ENCODE results near the gene RPIA. TPM values are rescaled to one million over a fixed set of nuclear protein-coding genes. Genes with fewer than 3 reads are reported as not detected.

RPIA gene
- total and polyA plus RNA-seq, 2 of the 13 experiments (the other 11 are each of a cell fraction or from before 2014, with no cell fraction given): 13.3 to 23.9 TPM

DNA sequence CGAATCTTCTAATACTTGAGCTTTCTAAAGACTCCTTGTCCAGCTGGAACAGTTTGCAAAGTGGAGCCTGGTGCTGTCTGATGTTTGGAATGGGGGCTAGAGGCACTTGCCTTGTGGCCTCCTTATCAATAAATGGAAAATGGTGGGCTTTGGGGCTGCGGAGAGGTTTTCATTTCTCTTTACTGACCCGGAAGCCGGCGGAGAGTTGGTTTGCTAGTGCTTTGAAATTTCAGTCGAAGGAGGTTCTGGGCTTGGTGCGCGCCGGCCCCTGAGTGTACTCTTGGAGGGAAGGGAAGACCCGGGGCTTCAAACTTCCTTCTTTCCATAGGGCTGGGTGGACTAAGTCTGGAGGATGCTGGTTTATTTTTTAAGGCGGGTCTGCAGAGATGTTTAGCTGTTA is 714 bp downstream of the RPIA start:
- ATAC-seq (peak; percentile 3), FAIRE-seq (no peak), DNase-seq (ENCODE audit: low spot score) (peak; percentile 32)
- Histone ChIP-seq H3K27ac (ENCODE audit: extremely low read length, insufficient read depth, low read length) (peak overlapping the region; percentile 61), H4K20me1 (ENCODE audit: insufficient read depth, low read length) (no peaks in the 10 kb centered on the region), H2AFZ (ENCODE audit: low read length) (peak overlapping the region; percentile 94), H3K4me3 (replicated peaks in 1 of 3; ENCODE audit: insufficient read depth in 1 of 3, low read depth in 2 of 3, low read length in 3 of 3) (peak overlapping the region; percentile 87 to 89 (median 88)), H3K79me2 (ENCODE audit: insufficient read depth, low read length) (peaks cover 72% of the 10 kb centered on the region), H3K36me3 (replicated peaks in 1 of 2; ENCODE audit: control insufficient read depth in 1 of 2, insufficient read depth in 2 of 2, low read length in 2 of 2) (no peaks in the 10 kb centered on the region), H3K9ac (ENCODE audit: insufficient read depth, low read depth, low read length) (peak overlapping the region; percentile 85), H3K4me2 (ENCODE audit: low read depth, low read length) (peak overlapping the region; percentile 99), H3K4me1 (ENCODE audit: insufficient read depth, low read length) (peaks cover 52% of the 10 kb centered on the region), H3K27me3 (ENCODE audit: control insufficient read depth in 1 of 2, insufficient read depth in 2 of 2, low read length in 2 of 2) (no peaks in the 10 kb centered on the region; a peak in 1 of 5 replicates), H3K9me3 (ENCODE audit: low read length) (no peaks in the 10 kb centered on the region)
- in situ Hi-C loops (cut with HindIII; ENCODE audit: extremely low pct_ligation_motif_present, low pct_unique_long_range_greater_than_20kb) (no loop called here), intact Hi-C loops (cut with micrococcal nuclease; ENCODE audit: unreplicated experiment) (no loop called here)
- POLR2A ChIA-PET: interaction anchor here (0.6 to 2.9 kb wide), 7 partner anchors 10 to 65 kb away, joined by 3 to 24 read pairs (median 4); no protein-coding TSS in a partner anchor
- CTCF ChIA-PET (ENCODE audit: low intra/inter-chr PET ratio, low total read pairs): interaction anchor here (1.0 kb wide), 1 partner anchor 101 kb away, joined by 4 read pairs; no protein-coding TSS in a partner anchor
- no TSS peak for BruUV-seq (replicated peaks)
- TF ChIP-seq RFXAP (CRISPR knock-in tag; IDR thresholded peaks at IDR 0.05; ENCODE audit: borderline replicate concordance) (no peak), ZSCAN25 (CRISPR knock-in tag; IDR thresholded peaks at IDR 0.05) (no peak), ZNF878 (CRISPR knock-in tag; IDR thresholded peaks at IDR 0.05) (peak; percentile 4; the same call in 1 of the 2 replicates), ZUFSP (CRISPR knock-in tag; IDR thresholded peaks at IDR 0.05; ENCODE audit: borderline replicate concordance) (no peak), SNRNP70 (IDR thresholded peaks at IDR 0.05; ENCODE audit: low read depth, low read length) (no peak), ZEB1 (IDR thresholded peaks at IDR 0.05; ENCODE audit: insufficient replicate concordance, low read depth) (no peak), ZSCAN30 (CRISPR knock-in tag; IDR thresholded peaks at IDR 0.05) (0 out of 2 replicates have a peak, but pooled peaks have one; percentile 15), TRIM22 (IDR thresholded peaks at IDR 0.05) (no peak), ZBTB7B (CRISPR knock-in tag; IDR thresholded peaks at IDR 0.05) (no peak), MYNN (CRISPR knock-in tag; IDR thresholded peaks at IDR 0.05; ENCODE audit: low read depth) (0 out of 2 replicates have a peak, but pooled peaks have one; percentile 16)
- 3% methylated on average over 11 of the region's 11 CpGs for WGBS (ENCODE audit: low lambda C conversion rate)

Measured in HepG2 (cell line).